Measurements from ENCODE around the gene SLFN13. TPM values are rescaled to one million over a fixed set of nuclear protein-coding genes. Genes with fewer than 3 reads are reported as not detected.

The SLFN13 gene
- 10 to 100 TPM in 1 of 3 donors, 1 to 10 TPM in 2; 5.8 to 12.9 (median 8.2) TPM for total RNA-seq
- long read RNA-seq, donor 1, full-length matches to known transcripts, result 2 of 4 reads
- long read RNA-seq, donor 1, partial matches to known transcripts, result 0 of 4 reads
- long read RNA-seq, donor 1, other reads (novel, unspliced or antisense), result 2 of 4 reads
- long read RNA-seq, donor 2, full-length matches to known transcripts, result 1 of 2 reads
- long read RNA-seq, donor 2, partial matches to known transcripts, result 0 of 2 reads
- long read RNA-seq, donor 2, other reads (novel, unspliced or antisense), result 1 of 2 reads

GRCh38 chr17:35448214-35448898, at the start of gene SLFN13:
TSS of gene SLFN13 (minus strand) at chr17:35448766. CDS start at chr17:35445680, 3,086 bp downstream.
- intact Hi-C loops (cut with DNase I, micrococcal nuclease), result no loop called here
- TF ChIP-seq CTCF (IDR thresholded peaks at IDR 0.05), result no peak
- H3K4me1 ChIP-seq (ENCODE audit: low read depth), result peaks cover 8% of the 10 kb centered on the region
- DNase-seq (peak; percentile 73 to 91 (median 80)), ATAC-seq (peak; percentile 90)
- no peaks in the 10 kb centered on the region for H3K36me3 ChIP-seq (ENCODE audit: low read depth)
- peak within 1 kb of the TSS; percentile 16 for H3K4me3 ChIP-seq
- no peaks in the 10 kb centered on the region for H3K9me3 ChIP-seq

GRCh38 chr17:35496451-35497290, 48.1 kb upstream of the SLFN13 start:
- no peak for TF ChIP-seq CTCF (IDR thresholded peaks at IDR 0.05)
- DNase-seq, result no peak
- no peak for ATAC-seq
- no peaks in the 10 kb centered on the region for H3K9me3 ChIP-seq
- intact Hi-C loops (cut with DNase I, micrococcal nuclease), result no loop called here
- no peaks in the 10 kb centered on the region for H3K36me3 ChIP-seq (ENCODE audit: low read depth)
- no peaks in the 10 kb centered on the region for H3K4me1 ChIP-seq (ENCODE audit: low read depth)
- no peak overlapping the region for H3K4me3 ChIP-seq

GRCh38 chr17:35493040-35493439, 44.5 kb upstream of the SLFN13 start:
- TF ChIP-seq CTCF (IDR thresholded peaks at IDR 0.05), result no peak
- no peak for DNase-seq

GRCh38 chr17:35491417-35491816, 42.9 kb upstream of the SLFN13 start:
- Histone ChIP-seq H3K9me3 (no peaks in the 10 kb centered on the region), H3K36me3 (ENCODE audit: low read depth) (no peaks in the 10 kb centered on the region), H3K4me3 (no peak overlapping the region), H3K4me1 (ENCODE audit: low read depth) (no peaks in the 10 kb centered on the region)
- DNase-seq (no peak), ATAC-seq (no peak)
- intact Hi-C loops (cut with DNase I, micrococcal nuclease), result no loop called here
- no peak for TF ChIP-seq CTCF (IDR thresholded peaks at IDR 0.05)

More at GRCh38 chr17:35493040-35493439, 44.5 kb upstream of the SLFN13 start:
- intact Hi-C loops (cut with DNase I, micrococcal nuclease), result no loop called here
- Histone ChIP-seq H3K4me1 (ENCODE audit: low read depth) (no peaks in the 10 kb centered on the region), H3K4me3 (no peak overlapping the region), H3K36me3 (ENCODE audit: low read depth) (no peaks in the 10 kb centered on the region), H3K9me3 (no peaks in the 10 kb centered on the region)
- no peak for ATAC-seq

GRCh38 chr17:35489944-35490343, 41.4 kb upstream of the SLFN13 start:
- H3K36me3 ChIP-seq (ENCODE audit: low read depth), result no peaks in the 10 kb centered on the region
- no peaks in the 10 kb centered on the region for H3K9me3 ChIP-seq
- no peak for TF ChIP-seq CTCF (IDR thresholded peaks at IDR 0.05)
- no peak overlapping the region for H3K4me3 ChIP-seq
- H3K4me1 ChIP-seq (ENCODE audit: low read depth), result no peaks in the 10 kb centered on the region
- intact Hi-C loops (cut with DNase I, micrococcal nuclease), result no loop called here
- DNase-seq (no peak), ATAC-seq (no peak)

Measured in mucosa of descending colon (tissue), 3 donors.